ENCODE results near the gene SUSD3.

GRCh38 chr9:93036887-93037475 is 21.5 kb upstream of the SUSD3 start:
- TF ChIP-seq TCF12 (IDR thresholded peaks at IDR 0.05; ENCODE audit: low read depth) (no peak), CEBPB (IDR thresholded peaks at IDR 0.05) (no peak), TAF1 (IDR thresholded peaks at IDR 0.05; ENCODE audit: low read depth) (no peak), RAD21 (IDR thresholded peaks at IDR 0.05; ENCODE audit: low read depth) (no peak)
